Smooth muscle cell (in vitro differentiated cells): ENCODE results near the gene TOLLIP. TPM values are rescaled to one million over a fixed set of nuclear protein-coding genes. Genes with fewer than 3 reads are reported as not detected.

Experiments used
- DNase-seq: peaks from one replicate; lab custom pipeline; 2025; ENCODE audit not compliant: unreplicated experiment; lab: John Stamatoyannopoulos, UW
- H2AFZ ChIP-seq: fragments of 200-600 bp; sonication (generic); 2 replicates; pipeline ENCODE4 v1.6.0; 2016; ENCODE audit warnings: antibody characterized with exemption, low read depth, mild to moderate bottlenecking
- H3F3A ChIP-seq: fragments of 200-600 bp; sonication (generic); 2 replicates; pipeline ENCODE4 v1.6.0; 2017; ENCODE audit warnings: antibody characterized with exemption, low read depth
- H3K27ac ChIP-seq: fragments of 200-600 bp; sonication (generic); 2 replicates; pipeline ENCODE4 v1.5.1; 2016; ENCODE audit warnings: low read depth, mild to moderate bottlenecking
- H3K27me3 ChIP-seq: fragments of 200-600 bp; sonication (generic); 2 replicates; pipeline ENCODE4 v1.6.1; 2016; ENCODE audit warnings: low read depth, mild to moderate bottlenecking
- H3K36me3 ChIP-seq: fragments of 200-600 bp; sonication (generic); 2 replicates; pipeline ENCODE4 v1.5.1; 2016; ENCODE audit warnings: low read depth
- H3K4me1 ChIP-seq: fragments of 200-600 bp; sonication (generic); 2 replicates; pipeline ENCODE4 v1.5.1; 2016; ENCODE audit warnings: low read depth
- H3K4me2 ChIP-seq: fragments of 200-600 bp; sonication (generic); 2 replicates; pipeline ENCODE4 v1.6.0; 2016; ENCODE audit warnings: mild to moderate bottlenecking
- H3K4me3 ChIP-seq: fragments of 200-600 bp; sonication (generic); 2 replicates; pipeline ENCODE4 v1.5.1; 2016; ENCODE audit warnings: mild to moderate bottlenecking
- H3K79me2 ChIP-seq: fragments of 200-600 bp; sonication (generic); 2 replicates; pipeline ENCODE4 v1.6.0; 2016; ENCODE audit warnings: low read depth, mild to moderate bottlenecking
- H3K9ac ChIP-seq: fragments of 200-600 bp; sonication (generic); 2 replicates; pipeline ENCODE4 v1.6.0; 2016; ENCODE audit warnings: low read depth
- H3K9me3 ChIP-seq: fragments of 200-600 bp; sonication (generic); replicated peaks from 2 replicates; pipeline ENCODE4 v1.5.1; 2016; ENCODE audit warnings: low read depth
- H4K20me1 ChIP-seq: fragments of 200-600 bp; sonication (generic); 2 replicates; pipeline ENCODE4 v1.6.0; 2016; ENCODE audit warnings: low read depth
- WGBS: methylation state at CpG from one replicate; pipeline ENCODE4 v1.1.7; 2016; ENCODE audit warnings: low lambda C conversion rate; 5-methylcytosine and 5-hydroxymethylcytosine counted together
- polyA plus RNA-seq: library from polyadenylated mRNA; unstranded; fragments of >200 nt; fragmentation: Nextera tagmentation; extraction: Ambion mirVana; gene quantifications from 2 replicates; pipeline ENCODE4 v1.2.1, GENCODE V29; 2016
- total RNA-seq: library from RNA; depleted of rRNA; stranded (reverse); fragments of >200 nt; gene quantifications from 2 replicates; pipeline ENCODE4 v1.2.3, GENCODE V29; 2014
- TF ChIP-seq, protein P1 (sequence below): fragments of 200-600 bp; sonication (generic); IDR thresholded peaks from 2 replicates; pipeline ENCODE4 v1.5.1; 2017; ENCODE audit warnings: borderline replicate concordance, mild to moderate bottlenecking, antibody characterized with exemption; ENCODE audit not compliant: insufficient read depth, poor library complexity, severe bottlenecking

TOLLIP gene
- total and polyA plus RNA-seq, 2 experiments from 2014 or later, result 20.3 to 63.0 TPM

GRCh38 chr11:1230121-1230455 lies 79.3 kb downstream of the TOLLIP start:
- no peaks in the 10 kb centered on the region for H3K79me2 ChIP-seq
- H3K36me3 ChIP-seq, result no peaks in the 10 kb centered on the region
- no peaks in the 10 kb centered on the region for H3F3A ChIP-seq
- H4K20me1 ChIP-seq, result no peaks in the 10 kb centered on the region
- H3K4me2 ChIP-seq, result no peak overlapping the region
- no peak overlapping the region for H3K4me3 ChIP-seq
- TF ChIP-seq, protein P1, sequence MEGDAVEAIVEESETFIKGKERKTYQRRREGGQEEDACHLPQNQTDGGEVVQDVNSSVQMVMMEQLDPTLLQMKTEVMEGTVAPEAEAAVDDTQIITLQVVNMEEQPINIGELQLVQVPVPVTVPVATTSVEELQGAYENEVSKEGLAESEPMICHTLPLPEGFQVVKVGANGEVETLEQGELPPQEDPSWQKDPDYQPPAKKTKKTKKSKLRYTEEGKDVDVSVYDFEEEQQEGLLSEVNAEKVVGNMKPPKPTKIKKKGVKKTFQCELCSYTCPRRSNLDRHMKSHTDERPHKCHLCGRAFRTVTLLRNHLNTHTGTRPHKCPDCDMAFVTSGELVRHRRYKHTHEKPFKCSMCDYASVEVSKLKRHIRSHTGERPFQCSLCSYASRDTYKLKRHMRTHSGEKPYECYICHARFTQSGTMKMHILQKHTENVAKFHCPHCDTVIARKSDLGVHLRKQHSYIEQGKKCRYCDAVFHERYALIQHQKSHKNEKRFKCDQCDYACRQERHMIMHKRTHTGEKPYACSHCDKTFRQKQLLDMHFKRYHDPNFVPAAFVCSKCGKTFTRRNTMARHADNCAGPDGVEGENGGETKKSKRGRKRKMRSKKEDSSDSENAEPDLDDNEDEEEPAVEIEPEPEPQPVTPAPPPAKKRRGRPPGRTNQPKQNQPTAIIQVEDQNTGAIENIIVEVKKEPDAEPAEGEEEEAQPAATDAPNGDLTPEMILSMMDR, result no peak
- DNase-seq, result no peak
- H2AFZ ChIP-seq, result no peak overlapping the region
- H3K27ac ChIP-seq, result no peak overlapping the region
- no peaks in the 10 kb centered on the region for H3K9me3 ChIP-seq
- no peak overlapping the region for H3K9ac ChIP-seq
- H3K4me1 ChIP-seq, result no peaks in the 10 kb centered on the region
- WGBS, result 87% methylated on average over 5 of the region's 5 CpGs
- H3K27me3 ChIP-seq, result no peaks in the 10 kb centered on the region

DNA sequence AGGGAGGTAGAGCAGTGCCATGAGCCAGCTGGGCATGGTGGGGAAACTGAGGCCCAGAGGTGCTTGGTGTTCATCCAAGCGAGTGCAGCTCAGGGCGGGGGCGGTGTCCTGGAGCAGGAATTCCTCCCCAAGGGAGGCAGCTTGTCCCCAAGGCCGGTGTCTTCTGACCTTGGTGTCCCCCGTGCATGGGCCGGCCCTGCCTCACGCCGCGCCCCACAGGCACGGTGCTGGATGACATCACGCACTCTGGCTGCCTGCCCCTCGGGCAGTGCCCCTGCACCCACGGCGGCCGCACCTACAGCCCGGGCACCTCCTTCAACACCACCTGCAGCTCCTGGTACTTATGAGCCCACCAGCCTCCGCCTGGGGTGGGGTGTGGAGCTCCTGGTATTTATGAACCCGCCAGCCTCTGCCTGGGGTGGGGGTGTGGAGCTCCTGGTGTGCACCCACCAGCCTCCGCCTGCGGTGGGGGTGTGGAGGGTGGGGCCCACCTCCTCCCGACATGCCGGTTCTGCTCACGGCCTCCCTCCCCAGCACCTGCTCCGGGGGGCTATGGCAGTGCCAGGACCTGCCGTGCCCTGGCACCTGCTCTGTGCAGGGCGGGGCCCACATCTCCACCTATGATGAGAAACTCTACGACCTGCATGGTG lies 79.8 kb downstream of the TOLLIP start:
- H3K4me3 ChIP-seq, result no peak overlapping the region
- no peak overlapping the region for H3K27ac ChIP-seq
- H3K4me2 ChIP-seq, result no peak overlapping the region
- H3F3A ChIP-seq, result no peaks in the 10 kb centered on the region
- H4K20me1 ChIP-seq, result no peaks in the 10 kb centered on the region
- H3K36me3 ChIP-seq, result no peaks in the 10 kb centered on the region
- H3K9me3 ChIP-seq, result no peaks in the 10 kb centered on the region
- 92% methylated on average over 17 of the region's 27 CpGs for WGBS
- DNase-seq, result no peak
- H3K4me1 ChIP-seq, result no peaks in the 10 kb centered on the region
- H3K27me3 ChIP-seq, result no peaks in the 10 kb centered on the region
- no peak overlapping the region for H2AFZ ChIP-seq
- H3K79me2 ChIP-seq, result no peaks in the 10 kb centered on the region
- H3K9ac ChIP-seq, result no peak overlapping the region
- TF ChIP-seq, protein P1, result no peak

GRCh38 chr11:1228921-1229451 lies 80.4 kb downstream of the TOLLIP start:
- DNase-seq, result no peak
- Histone ChIP-seq H3K9ac (no peak overlapping the region), H3K9me3 (no peaks in the 10 kb centered on the region), H4K20me1 (no peaks in the 10 kb centered on the region), H3K79me2 (no peaks in the 10 kb centered on the region), H2AFZ (no peak overlapping the region), H3K4me2 (no peak overlapping the region), H3K27ac (no peak overlapping the region), H3K36me3 (no peaks in the 10 kb centered on the region), H3K27me3 (no peaks in the 10 kb centered on the region), H3K4me1 (no peaks in the 10 kb centered on the region), H3F3A (no peaks in the 10 kb centered on the region), H3K4me3 (no peak overlapping the region)
- TF ChIP-seq, protein P1, result no peak
- whole genome bisulfite sequencing, result 86% methylated on average over 10 of the region's 18 CpGs
